Stimulated activated CD8-positive, alpha-beta memory T cell treated with anti-CD3 and anti-CD28 coated beads, Interleukin-4, amount 100 ng/mL, for 24 hours (primary cell): ENCODE measurements around the gene DBX1.
"Not testable (repeated sequence)": the region's sequence is repeated elsewhere in the genome, so short reads cannot be mapped to it uniquely, and the experiment has no call there.

Experiments
- DNase-seq: peaks from one replicate; pipeline ENCODE4 v3.0.0-alpha.2; 2020; ENCODE audit warnings: low read depth

The DBX1 gene

DNA sequence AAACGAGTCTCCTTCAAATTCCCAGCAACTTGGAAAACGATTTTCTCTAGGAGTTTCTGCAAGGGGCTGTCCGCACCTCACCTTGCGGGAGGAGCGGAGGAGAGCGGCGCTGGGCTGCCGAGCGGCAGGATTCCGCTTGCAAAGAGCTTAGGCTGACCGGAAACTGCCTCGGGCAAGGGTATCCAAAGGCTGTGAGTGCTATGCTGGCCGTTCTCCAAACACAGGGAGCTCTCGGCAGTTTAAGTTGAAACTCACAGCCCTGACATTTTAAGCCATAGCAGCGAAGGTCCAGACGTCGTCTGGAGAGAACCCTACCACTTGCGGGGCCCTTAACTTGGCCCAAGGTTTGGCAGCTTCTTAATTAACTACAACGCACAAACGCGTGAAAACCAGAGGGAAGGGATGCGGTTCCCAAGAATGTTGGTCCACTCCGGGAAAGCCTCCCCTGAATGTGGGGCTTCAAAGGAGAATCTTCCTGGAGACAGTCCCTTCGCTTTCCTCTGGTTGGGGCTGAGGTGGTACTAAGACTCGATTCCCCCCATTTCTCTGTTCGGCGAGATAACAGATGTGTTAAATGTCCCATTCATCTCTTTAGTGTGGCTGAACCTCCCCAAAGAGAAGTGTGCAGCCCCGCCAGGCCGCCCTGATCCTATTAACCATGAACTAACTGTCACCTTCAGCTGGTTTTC, 1.1 kb upstream of the DBX1 start:
- DNase-seq: no peak

GRCh38 chr11:20159466-20160381, 551 bp downstream of the DBX1 start:
- no peak for DNase-seq

DNA sequence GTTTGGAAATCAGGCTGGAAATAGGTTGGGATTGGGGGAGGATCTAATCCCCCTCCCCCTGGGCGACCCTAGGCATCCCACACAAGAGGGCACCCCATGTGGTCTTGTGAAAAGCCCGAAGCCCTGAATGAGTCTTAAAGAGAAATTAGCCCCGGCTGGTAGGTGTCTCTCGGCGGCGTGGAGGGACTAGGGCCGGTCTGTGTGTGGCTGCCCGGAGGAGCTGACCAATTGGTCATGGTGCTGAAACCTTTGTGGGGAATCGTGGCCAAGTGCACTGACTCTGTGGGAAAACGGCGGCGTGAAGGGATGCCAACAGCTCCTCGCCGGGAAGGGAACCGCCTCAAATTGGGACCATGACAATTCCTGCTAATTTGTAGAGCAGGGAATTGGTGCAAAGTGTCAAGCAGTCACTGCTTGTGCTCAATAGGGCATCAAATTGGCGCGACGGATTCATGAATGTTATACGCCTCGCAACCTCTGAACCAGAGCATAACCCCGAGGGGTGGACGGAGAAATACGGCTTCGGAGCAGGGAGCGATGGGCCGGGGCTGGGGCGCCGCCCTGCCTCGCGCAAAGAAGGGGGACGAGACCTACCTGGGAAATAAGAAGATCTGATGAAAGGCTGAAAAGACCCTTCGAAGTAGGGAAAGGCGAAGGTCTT, 1.5 kb downstream of the DBX1 start:
- no peak for DNase-seq

GRCh38 chr11:20157728-20158127, 2.5 kb downstream of the DBX1 start:
- no peak for DNase-seq

GRCh38 chr11:20156876-20157613, 3.2 kb downstream of the DBX1 start:
- no peak for DNase-seq

- DNase-seq: peak; percentile 16
Measured at GRCh38 chr11:20156280-20156875, 3.9 kb downstream of the DBX1 start.

- no peak for DNase-seq
Measured at GRCh38 chr11:20155683-20156279, 4.5 kb downstream of the DBX1 start.

DNA sequence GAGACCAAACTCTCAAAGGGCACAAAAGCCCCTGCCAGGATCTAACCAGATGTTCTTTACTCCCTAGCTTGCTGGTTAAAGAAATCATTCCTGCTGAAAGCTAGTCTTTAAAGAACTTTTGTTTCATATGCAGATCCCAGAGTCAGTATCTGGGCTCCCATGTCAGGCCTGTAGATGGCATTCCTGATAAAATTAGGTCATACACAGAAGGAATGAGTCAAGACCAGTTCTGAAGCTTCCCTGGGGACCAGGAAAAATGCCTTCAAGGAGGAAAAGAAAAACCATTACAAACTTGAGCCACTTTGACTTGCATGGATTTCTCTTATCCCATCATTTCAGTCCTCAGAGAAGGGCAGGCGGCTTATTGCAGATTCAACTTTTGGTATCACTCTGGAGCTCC, 5.9 kb downstream of the DBX1 start:
- DNase-seq: no peak

GRCh38 chr11:20138707-20139106, 21.6 kb downstream of the DBX1 start:
- no peak for DNase-seq

GRCh38 chr11:20137637-20138036, 22.6 kb downstream of the DBX1 start:
- no peak for DNase-seq

GRCh38 chr11:20134991-20135736, 25.1 kb downstream of the DBX1 start:
- DNase-seq: no peak

DNA sequence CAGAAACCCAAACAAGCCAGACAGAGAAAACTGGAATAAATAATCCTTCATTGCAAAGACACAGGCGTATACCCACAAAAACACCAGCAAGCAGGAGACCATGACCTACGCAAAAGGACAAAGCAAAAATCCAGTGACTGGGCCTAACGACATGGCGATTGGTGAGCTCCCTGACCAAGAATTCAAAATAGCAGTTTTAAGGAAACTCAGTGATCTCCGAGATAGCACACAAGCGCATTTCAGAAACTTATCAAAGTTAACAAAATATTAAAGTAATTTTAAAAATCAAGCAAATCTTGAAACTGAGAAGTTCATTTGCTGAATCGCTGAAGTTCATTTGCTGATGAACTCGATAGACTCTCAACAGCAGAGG, 27.6 kb downstream of the DBX1 start:
- DNase-seq: no peak

- DNase-seq: no peak
Measured at GRCh38 chr11:20131788-20132666, 28.2 kb downstream of the DBX1 start.

DNA sequence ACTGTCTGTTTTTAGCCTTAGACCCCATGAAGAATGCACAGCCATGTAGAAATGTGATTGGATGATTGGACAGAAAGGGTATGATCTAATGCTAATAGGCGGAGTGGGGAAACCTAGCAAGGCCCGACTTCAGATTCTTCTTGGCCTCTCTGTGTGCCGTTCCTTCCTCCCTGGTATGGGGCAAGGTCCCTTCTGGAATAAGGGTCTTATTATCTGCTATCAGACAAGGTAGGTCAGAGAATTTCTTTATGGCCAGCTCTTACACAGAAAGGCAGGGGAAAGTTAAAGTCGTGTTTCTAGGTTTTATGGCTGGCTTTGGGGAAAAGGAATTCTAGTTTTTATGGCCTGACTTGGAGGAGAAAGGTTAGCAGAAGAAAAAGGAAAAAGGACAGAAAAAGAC, 30.6 kb downstream of the DBX1 start:
- no peak for DNase-seq

DNA sequence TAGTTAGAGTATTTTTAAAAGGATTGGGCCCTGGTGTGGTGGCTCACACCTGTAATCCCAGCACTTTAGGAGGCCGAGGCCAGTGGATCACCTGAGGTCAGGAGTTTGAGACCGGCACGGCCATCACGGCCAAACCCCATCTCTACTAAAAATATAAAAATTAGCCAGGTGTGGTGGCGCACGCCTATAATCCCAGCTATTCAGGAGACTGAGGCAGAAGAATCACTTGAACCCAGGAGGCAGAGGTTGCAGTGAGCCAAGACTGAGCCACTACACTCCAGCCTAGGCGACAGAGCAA, 31.8 kb downstream of the DBX1 start:
- not testable (repeated sequence) for DNase-seq

GRCh38 chr11:20127671-20128527, 32.4 kb downstream of the DBX1 start:
- DNase-seq: peak; percentile 62

DNA sequence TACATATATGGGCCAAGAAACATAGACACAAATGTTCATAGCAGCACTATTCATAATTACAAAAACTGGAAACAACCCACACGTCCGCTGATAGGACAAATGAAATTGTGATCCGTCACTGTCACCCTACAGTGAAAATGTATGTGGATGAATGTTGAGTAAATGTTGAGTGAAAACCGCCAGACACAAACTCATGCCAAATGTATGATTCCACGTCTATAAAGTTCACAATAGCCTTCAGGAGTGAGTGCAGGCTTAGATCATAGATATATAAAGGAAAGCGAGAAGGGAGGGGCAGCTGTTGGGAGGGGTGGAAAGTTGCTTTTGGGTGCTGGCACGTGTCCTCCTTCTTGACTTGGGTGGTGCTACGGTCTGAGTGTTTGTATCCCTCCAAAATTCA, 33.6 kb downstream of the DBX1 start:
- DNase-seq: no peak

DNA sequence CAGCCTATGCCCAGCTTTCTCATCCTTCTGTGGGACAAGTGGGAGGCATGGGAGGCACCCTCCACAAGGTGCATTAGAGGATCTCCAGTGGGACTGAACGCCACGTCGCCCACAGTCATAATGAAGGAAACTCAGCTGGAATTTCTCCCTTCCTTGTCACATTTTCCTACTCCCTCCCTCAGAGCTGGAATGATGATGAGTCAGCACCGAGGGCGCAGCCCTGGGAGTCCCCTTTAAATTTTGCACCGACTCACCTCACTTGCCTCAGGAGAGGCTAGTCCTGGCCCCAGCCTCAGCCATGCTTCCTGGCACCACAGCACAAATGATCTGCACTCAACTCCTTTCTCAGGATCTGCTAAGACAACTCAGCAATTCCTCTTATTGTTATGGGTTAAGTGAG, 34.3 kb downstream of the DBX1 start:
- no peak for DNase-seq

DNA sequence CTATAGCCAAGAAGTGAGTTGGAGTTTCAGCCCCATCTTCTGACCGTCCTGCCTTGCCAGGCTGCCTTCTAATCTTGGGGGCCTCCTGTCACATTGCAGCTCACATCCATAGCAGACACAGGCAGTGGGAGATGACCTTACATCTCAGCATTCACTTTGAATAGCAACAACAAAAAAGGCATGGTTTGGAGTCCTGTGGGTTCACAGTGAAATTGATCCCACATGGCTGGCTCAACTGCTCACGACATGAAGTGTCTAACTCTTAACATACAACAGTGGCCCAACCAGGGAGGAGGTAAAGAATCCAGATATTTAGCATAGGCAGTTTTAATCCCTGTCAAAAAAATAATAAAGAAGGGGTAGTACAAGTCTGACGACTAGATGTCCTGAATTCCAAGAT, 38.1 kb downstream of the DBX1 start:
- DNase-seq: no peak
